ENCODE results near the gene USO1. TPM values are rescaled to one million over a fixed set of nuclear protein-coding genes. Genes with fewer than 3 reads are reported as not detected.
A peak's percentile ranks its signal among the peaks of the same experiment; 100 is the strongest.
"Not testable (repeated sequence)": the region's sequence is repeated elsewhere in the genome, so short reads cannot be mapped to it uniquely, and the experiment has no call there.

The USO1 gene
- total RNA-seq, 1 donor from 2014 or later: 114 TPM

- Histone ChIP-seq H3K9ac (peak overlapping the region; percentile 82), H3F3A (ENCODE audit: low read depth) (peaks cover 21% of the 10 kb centered on the region), H3K9me3 (ENCODE audit: low read depth) (no peaks in the 10 kb centered on the region), H4K20me1 (ENCODE audit: low read depth) (peaks cover 12% of the 10 kb centered on the region), H3K36me3 (no peaks in the 10 kb centered on the region), H3K27ac (peak overlapping the region; percentile 96), H3K4me3 (peak overlapping the region; percentile 87), H3K4me2 (peak overlapping the region; percentile 99), H3K79me2 (ENCODE audit: low read depth) (peaks cover 70% of the 10 kb centered on the region), H2AFZ (replicated peaks) (peak overlapping the region; percentile 98), H3K4me1 (peaks cover 32% of the 10 kb centered on the region), H3K27me3 (no peaks in the 10 kb centered on the region)
- Mint-ChIP-seq H3K9me3 (no peaks in the 10 kb centered on the region), H3K27me3 (ENCODE audit: insufficient read depth, low read depth) (peaks cover 6% of the 10 kb centered on the region), H3K27ac (peak overlapping the region; percentile 99), H3K4me1 (peaks cover 33% of the 10 kb centered on the region), H3K36me3 (peaks cover 9% of the 10 kb centered on the region), H3K4me3 (peak overlapping the region; percentile 99)
- TF ChIP-seq CTCF (IDR thresholded peaks at IDR 0.05) (no peak), EZH2phosphoT487 (IDR thresholded peaks at IDR 0.05) (no peak), EZH2 (IDR thresholded peaks at IDR 0.05) (no peak)
- DNase-seq (ENCODE audit: low spot score): no peak
Observed at GRCh38 chr4:75723163-75724065, 963 bp upstream of the USO1 start.

GRCh38 chr4:75724867-75725724 is 719 bp downstream of the USO1 start:
- Histone ChIP-seq H3K9ac (peak overlapping the region; percentile 85), H2AFZ (replicated peaks) (peak overlapping the region; percentile 71), H3K27me3 (no peaks in the 10 kb centered on the region), H3K27ac (peak overlapping the region; percentile 97), H4K20me1 (ENCODE audit: low read depth) (peaks cover 12% of the 10 kb centered on the region), H3K4me3 (peak overlapping the region; percentile 87), H3K4me1 (peaks cover 32% of the 10 kb centered on the region), H3K36me3 (no peaks in the 10 kb centered on the region), H3K4me2 (peak overlapping the region; percentile 86), H3K79me2 (ENCODE audit: low read depth) (peaks cover 82% of the 10 kb centered on the region), H3F3A (ENCODE audit: low read depth) (peaks cover 21% of the 10 kb centered on the region), H3K9me3 (ENCODE audit: low read depth) (no peaks in the 10 kb centered on the region)
- Mint-ChIP-seq H3K4me3 (peak overlapping the region; percentile 99), H3K36me3 (peaks cover 3% of the 10 kb centered on the region), H3K27me3 (ENCODE audit: insufficient read depth, low read depth) (peaks cover 9% of the 10 kb centered on the region), H3K4me1 (peaks cover 36% of the 10 kb centered on the region), H3K27ac (peak overlapping the region; percentile 99), H3K9me3 (no peaks in the 10 kb centered on the region)
- peak; percentile 91 for DNase-seq (ENCODE audit: low spot score)
- no peak for TF ChIP-seq EZH2 (IDR thresholded peaks at IDR 0.05)
- no peak for TF ChIP-seq EZH2phosphoT487 (IDR thresholded peaks at IDR 0.05)
- TF ChIP-seq CTCF (IDR thresholded peaks at IDR 0.05): no peak

GRCh38 chr4:75725942-75726538 is 1.7 kb downstream of the USO1 start:
- H3K9me3 ChIP-seq (ENCODE audit: low read depth); H3K36me3 ChIP-seq; H3K27ac ChIP-seq; H3K36me3 Mint-ChIP-seq; H3K9me3 Mint-ChIP-seq; DNase-seq (ENCODE audit: low spot score); H3K27me3 Mint-ChIP-seq (ENCODE audit: insufficient read depth, low read depth); H2AFZ ChIP-seq (replicated peaks); H3K27me3 ChIP-seq: not testable (repeated sequence)
- Histone ChIP-seq H3K4me2 (peak overlapping the region; percentile 86), H3K4me1 (peaks cover 32% of the 10 kb centered on the region), H3K79me2 (ENCODE audit: low read depth) (peaks cover 88% of the 10 kb centered on the region), H3F3A (ENCODE audit: low read depth) (peaks cover 21% of the 10 kb centered on the region), H3K9ac (peak overlapping the region; percentile 85), H4K20me1 (ENCODE audit: low read depth) (peaks cover 12% of the 10 kb centered on the region), H3K4me3 (peak overlapping the region; percentile 87)
- Mint-ChIP-seq H3K4me3 (peak overlapping the region; percentile 99), H3K4me1 (peaks cover 36% of the 10 kb centered on the region), H3K27ac (peak overlapping the region; percentile 96)

Measured in neural progenitor cell (in vitro differentiated cells).